GM18502 (cell line): ENCODE data around the gene PDCD4.
A peak's percentile ranks its signal among the peaks of the same experiment; 100 is the strongest.

ENCODE experiments used
- ATAC-seq: cut with Tn5 transposase; IDR thresholded peaks from one replicate; pipeline ENCODE4 v1.9.1; 2021; ENCODE audit warnings: mild to moderate bottlenecking; ENCODE audit not compliant: unreplicated experiment, poor library complexity

PDCD4 gene

DNA sequence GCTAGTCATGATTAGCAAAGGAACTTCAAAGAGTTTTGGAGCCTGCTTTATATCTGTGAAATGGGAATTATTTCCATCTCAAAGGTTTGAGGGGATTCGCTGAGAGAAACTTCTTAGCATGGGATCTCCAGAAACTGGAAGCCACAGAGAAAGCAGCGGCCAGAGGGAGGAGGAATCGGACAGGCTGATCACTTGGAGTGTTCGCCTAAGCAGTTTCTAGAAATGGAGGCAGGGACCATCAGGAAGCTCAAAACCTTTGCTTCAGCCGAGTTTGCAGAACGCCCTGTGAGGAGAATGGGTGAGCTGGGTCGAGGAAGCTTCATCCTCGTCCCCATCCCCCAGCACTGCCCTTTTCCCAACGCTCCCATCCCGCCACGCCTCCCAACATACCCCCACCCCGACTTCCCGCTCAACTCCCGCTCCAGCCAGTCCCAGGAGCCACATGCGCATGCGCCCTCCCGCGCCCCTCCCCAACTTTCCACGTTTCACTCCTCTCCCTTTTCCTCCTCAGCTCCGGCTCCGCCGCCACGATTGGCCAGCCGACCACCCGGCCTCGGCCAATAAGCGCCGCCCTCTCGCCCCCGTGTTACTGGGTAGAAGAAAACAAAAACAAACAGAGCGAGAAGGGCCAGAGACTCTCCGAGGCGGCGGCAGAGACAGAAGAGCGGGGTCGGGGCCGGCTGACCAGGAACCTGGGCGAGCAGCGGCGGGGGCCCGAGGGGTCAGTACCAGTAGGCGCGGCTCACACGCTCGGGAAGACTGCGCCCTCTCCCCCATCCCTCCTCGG lies at the start of gene PDCD4:
Gene PDCD4 (plus strand): TSS at position 631 of the 787 bp plus-strand sequence. CDS start 4,100 bp downstream, outside the sequence.
- peak; percentile 80 for ATAC-seq

GRCh38 chr10:110822035-110822711 lies 49.6 kb upstream of the PDCD4 start:
- ATAC-seq = no peak

DNA sequence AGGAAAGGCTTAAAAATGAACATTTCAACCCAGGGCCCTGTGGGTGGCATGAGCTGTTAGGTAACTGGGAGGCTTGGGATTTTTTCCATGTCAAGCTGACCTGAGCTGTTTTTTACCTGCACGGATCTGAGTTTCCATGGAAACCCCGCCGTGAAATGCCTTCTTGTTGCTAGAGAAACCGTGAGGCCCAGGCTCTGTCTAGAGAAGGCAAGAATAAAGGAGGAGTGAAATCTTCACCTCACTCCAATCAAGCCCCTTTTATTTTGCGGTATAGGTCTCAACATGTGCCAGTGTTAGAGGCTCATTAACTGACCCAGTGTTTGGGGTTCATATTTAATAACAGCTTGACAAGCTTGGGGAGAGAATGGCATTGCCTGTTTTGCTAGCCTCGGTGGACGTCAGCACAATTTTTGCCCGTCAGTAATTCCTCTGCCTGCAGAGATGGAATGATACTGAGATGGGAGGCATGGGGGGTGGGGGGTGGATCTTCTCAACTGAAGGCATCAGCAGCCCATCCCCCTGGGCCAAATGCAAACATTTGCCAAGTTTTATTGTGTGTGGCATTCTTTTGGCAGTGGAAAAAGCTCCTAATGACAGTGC lies 48.9 kb upstream of the PDCD4 start:
- no peak for ATAC-seq

GRCh38 chr10:110824152-110824441 lies 47.6 kb upstream of the PDCD4 start:
- no peak for ATAC-seq

GRCh38 chr10:110824660-110825059 lies 47.1 kb upstream of the PDCD4 start:
- no peak for ATAC-seq

DNA sequence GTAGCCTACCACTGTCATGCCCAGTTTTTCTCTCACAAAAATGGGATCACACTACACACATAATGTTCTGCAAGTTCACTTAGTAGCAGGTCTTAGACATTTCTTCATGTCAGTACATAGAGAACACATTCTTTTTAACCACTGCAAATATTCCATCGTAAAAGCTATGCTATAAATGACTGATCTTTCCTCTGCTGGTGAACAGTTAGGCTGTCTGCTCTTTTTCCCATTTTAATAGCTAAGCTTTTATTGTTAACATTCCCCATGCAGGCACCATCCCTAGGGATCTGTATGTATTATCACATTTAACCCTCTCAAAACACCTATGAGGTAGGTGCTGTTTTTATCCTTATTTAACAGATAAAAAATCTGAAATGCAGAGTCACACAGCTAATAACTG lies 46.2 kb upstream of the PDCD4 start:
- no peak for ATAC-seq

DNA sequence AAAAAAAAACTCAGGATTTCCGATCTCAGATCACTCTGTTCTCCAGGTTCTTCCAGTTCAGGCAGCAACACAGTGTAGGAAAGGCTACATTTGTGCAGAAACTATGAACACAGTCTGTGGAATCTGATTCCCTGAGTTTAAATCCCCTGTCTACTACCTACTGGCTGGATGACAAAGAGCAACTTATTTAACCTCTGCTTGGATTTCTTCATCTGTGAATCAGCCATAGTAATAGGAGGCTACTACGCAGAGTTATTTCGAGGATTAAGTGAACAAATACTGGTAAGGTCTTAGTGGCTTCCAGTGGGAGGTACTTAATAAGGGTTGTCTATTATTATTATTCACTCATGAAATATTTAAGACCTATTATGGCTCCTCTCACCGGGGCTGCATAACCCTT lies 44.3 kb upstream of the PDCD4 start:
- ATAC-seq = no peak

DNA sequence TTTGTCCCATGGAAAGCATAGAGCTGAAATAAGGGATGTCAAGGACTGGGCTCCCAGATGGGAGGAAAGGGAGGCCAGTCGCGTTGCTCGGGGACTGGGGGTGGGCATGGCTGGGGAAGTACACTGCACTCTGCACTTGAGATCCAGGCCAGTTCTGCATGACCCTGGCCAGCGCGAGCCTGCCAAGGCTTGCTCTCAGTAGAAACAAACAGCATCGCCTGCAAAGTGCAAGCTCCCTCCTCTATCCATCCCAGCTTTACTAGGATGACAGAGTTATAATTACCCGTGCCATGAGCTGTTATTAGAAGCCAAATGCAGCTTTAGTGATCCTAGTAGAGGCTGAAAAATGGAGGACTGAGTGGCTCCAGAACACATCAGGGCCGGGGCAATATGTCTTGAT lies 43.9 kb upstream of the PDCD4 start:
- no peak for ATAC-seq

DNA sequence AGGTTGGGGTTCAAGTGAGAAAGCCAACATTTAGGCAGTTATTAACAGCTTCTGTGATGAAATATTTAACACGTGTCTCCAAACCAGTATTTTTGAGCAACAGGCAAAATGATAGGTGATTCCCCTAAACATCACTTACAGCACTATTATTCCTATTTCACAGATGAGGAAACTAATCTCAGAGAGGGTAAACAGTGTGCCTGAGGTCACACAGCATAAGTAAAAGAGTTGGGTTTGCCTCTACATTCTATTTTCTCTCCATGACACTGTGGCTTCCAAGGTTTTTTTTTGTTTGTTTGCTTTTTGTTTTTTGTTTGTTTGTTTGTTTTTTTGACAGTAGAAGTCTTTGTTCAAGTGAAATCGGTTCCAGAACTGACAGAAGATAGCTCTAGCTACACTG lies 43.2 kb upstream of the PDCD4 start:
- ATAC-seq = no peak

DNA sequence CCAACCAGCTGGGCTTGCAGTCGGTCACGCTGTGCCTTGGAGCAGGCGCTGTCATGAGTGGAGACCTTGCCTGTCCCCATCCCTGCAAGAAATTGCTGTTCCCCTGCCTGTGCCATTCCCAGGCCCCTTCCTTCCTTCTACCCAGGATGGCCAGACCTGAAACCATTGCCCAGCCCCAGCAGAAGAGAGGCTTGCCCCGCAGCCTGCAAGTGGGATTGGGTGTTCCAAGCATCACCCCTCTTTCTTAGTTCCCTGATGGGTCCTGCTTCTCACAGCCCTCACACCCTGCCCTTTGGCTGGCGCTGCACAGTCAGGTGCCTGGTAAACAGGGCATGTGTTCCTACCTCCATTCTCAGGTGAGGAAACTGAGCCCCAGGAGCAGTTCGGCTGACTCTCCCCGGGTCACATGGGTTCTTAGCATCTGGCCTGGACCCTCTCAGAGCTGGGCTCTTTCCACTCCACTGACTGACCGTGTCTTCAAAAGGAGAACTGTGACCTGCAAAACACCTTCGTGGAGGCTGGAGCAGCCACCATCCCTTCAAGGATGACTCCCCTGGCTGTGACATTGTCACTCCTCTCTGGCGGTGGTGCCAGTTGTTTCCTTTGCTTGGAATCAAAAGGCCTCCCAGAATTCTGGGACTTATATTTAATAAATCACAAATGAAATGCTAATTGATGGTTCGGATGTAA lies 41.9 kb upstream of the PDCD4 start:
- no peak for ATAC-seq

DNA sequence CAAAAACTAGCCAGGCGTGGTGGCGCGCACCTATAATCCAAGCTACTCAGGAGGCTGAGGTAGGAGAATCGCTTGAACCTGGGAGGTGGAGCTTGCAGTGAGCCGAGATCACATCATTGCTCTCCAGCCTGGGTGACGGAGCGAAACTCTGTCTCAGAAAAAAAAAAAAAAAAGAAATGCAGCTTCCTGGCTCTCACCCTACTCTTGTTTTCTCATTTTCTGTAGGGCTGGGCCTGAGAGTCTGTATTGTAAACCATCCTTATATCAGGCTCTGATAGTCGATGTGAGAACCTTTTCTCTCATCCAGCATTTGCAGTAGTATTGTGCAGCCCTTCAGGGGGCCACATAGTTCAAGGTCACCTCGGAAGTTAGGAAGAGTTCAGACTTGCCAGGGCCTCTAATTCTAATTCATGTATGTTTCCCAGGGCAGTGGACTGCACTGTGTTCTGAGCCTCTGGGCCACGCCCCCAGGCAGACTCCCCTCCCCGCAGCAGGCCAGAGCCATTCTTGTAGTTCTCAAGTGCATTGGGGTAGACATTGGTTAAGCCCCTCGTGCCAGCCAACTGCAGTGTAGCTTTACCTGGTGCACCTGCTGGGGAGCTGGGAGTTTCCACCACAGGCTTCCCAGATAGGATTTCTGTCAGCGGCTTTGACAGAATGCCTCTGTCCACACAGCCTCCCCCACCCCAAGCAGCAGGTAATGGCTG lies 38.3 kb upstream of the PDCD4 start:
- no peak for ATAC-seq

- ATAC-seq = no peak
Observed at GRCh38 chr10:110833941-110834628, 37.6 kb upstream of the PDCD4 start.

DNA sequence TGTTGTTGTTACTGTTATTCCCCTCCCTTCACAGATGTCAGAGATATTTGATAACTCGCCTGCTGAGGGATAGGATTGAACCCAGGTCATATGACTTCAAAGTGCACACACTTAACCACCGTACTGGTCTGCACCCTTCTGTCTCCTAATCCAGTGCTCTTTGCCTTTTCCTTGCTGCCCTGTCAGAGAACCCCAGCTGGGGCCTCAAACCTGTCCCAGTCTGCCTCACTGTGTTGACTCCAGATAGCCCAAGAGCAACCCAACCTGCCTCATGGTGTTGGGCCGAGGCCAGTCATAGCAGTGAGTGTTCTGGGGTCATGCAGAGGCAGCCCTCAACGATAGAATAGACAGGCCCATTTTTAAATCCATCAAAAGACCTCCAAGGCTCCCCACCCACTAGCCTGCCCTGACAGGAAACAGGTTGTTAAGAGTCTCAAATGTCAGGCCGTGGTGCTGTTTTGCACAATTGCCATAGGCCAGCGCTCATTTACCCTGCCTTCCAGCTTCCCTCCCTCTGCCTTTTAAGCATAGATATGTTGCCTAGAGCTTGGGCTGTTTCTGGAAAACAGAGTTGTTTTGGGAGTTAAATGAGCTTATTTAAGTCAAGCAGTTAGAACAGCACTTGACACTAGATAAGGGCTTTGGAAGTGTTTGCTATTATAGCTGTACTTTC lies 37.0 kb upstream of the PDCD4 start:
- no peak for ATAC-seq

- ATAC-seq = no peak
Observed at GRCh38 chr10:110835841-110836240, 35.9 kb upstream of the PDCD4 start.

DNA sequence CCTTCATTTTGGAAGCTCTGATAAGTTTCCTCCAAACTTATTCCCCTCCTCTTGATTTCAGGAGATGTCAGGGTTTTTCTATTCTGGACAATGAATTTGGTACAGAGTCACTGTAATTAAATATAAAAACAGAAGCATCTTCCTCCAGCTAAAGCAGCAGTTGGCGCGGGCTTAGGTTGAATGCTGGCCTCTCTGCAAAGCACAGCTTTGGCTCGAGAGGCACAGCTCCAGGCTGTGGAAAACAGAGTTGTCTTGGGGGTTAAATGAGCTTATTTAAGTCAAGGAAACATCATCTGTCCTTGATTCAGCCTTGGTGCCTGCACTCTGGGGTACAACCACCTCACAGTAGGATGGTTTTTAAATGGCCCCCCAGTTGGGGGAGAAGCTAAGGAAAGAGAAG lies 35.0 kb upstream of the PDCD4 start:
- ATAC-seq = no peak

DNA sequence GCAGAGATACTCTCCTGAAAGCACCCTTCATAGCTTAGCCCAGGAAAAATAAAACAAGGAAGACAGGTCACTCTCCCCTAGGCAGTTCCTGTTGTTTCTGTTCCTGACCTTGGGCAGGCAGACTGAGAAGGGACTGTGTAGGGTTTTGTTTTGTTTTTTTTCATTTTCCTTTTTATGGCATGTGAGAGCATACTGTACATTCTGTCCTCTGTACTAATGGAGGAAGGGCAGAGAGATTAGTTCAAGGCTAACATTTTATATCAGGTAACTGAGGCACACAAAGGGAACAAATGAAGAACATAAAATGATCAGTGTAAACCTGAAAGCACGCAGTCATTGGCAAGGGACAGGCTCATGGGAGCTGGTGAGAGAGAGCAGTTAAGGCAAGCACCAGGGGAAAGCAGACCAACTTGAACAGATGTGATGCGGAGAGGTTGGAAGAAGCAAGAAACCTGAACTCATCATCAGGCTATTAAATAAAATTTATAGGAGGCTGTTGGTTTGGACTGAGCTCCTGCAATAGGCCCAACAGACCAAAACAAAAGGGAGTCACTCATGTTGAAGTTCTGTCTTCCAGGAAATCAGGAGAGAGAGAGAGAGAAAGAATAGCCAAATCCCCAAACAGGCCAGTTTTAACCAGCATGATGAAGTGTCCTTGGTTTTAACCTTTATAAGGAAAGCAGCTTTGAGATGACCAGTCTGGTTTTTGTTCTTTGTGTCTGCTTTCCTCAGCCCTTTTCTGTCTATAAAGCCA lies 34.1 kb upstream of the PDCD4 start:
- ATAC-seq = no peak

- ATAC-seq = no peak
Observed at GRCh38 chr10:110840225-110840922, 31.4 kb upstream of the PDCD4 start.

GRCh38 chr10:110840923-110841428 lies 30.8 kb upstream of the PDCD4 start:
- ATAC-seq = no peak
